Esophagus muscularis mucosa (tissue), 4 donors: Measurements from ENCODE around the gene OIP5. TPM values are rescaled to one million over a fixed set of nuclear protein-coding genes. Genes with fewer than 3 reads are reported as not detected.

Experiments
- DNase-seq: peaks from one replicate; pipeline ENCODE4 v3.0.0-alpha.2; 2017; ENCODE audit errors: extremely low spot score
- H3K27ac ChIP-seq, 4 donors: fragments of 200-600 bp; sonication (generic); replicated peaks in 1 of 4; 1 replicate in 3 of 4; 2 replicates in 1 of 4; pipeline ENCODE4 v1.5.1; 2016 to 2019; ENCODE audit warnings: mild to moderate bottlenecking in 1 of 4
- H3K27me3 ChIP-seq, 4 donors: fragments of 200-600 bp; sonication (generic); one replicate each; pipeline versions ENCODE4 v1.5.1 to v1.6.0; 2016 to 2019
- H3K36me3 ChIP-seq, 4 donors: fragments of 200-600 bp; sonication (generic); one replicate each; pipeline ENCODE4 v1.5.1; 2016 to 2019
- H3K4me1 ChIP-seq, 4 donors: fragments of 200-600 bp; sonication (generic); one replicate each; pipeline ENCODE4 v1.5.1; 2016 to 2019
- H3K4me3 ChIP-seq, 4 donors: fragments of 200-600 bp; sonication (generic); 1 replicate in 2 of 4; 2 replicates in 2 of 4; pipeline ENCODE4 v1.5.1; 2016 to 2019; ENCODE audit warnings: mild to moderate bottlenecking in 4 of 4, moderate library complexity in 1 of 4
- H3K9me3 ChIP-seq, 4 donors: fragments of 200-600 bp; sonication (generic); 1 replicate in 3 of 4; 2 replicates in 1 of 4; pipeline ENCODE4 v1.5.1; 2016 to 2019
- EP300 ChIP-seq: sonication (generic); formaldehyde crosslinking; IDR thresholded peaks from one replicate; pipeline ENCODE4 v1.6.1; 2017; ENCODE audit warnings: antibody characterized with exemption
- POLR2A ChIP-seq: fragments of 450-650 bp; IDR thresholded peaks from one replicate; pipeline ENCODE4 v1.6.1; 2017; ENCODE audit warnings: antibody characterized with exemption, moderate library complexity, mild to moderate bottlenecking, low read depth
- POLR2AphosphoS5 ChIP-seq, 2 donors: sonication (generic); formaldehyde crosslinking; IDR thresholded peaks; one replicate each; pipeline ENCODE4 v1.6.1; 2017; ENCODE audit warnings: antibody characterized with exemption in 2 of 2
- WGBS: methylation state at CpG from one replicate; pipeline ENCODE4 v1.1.5; 2018; 5-methylcytosine and 5-hydroxymethylcytosine counted together
- intact Hi-C: fragments of 100-400 bp; cut with DNase I; formaldehyde crosslinking; loops from one replicate; pipeline ENCODE4 v1.15.1; 2023
- total RNA-seq, 4 donors: library from RNA; depleted of rRNA; stranded (reverse); fragments of >200 nt; gene quantifications; one replicate each; pipeline versions ENCODE4 v1.1.0 to v1.2.1, GENCODE V29; 2016
- TF ChIP-seq, protein P1 (sequence below), 3 experiments: fragments of 200-600 bp in 2 of 3; fragments of 450-650 bp in 1 of 3; sonication (generic) in 2 of 3; IDR thresholded peaks; one replicate each; pipeline ENCODE4 v1.5.1; 2017 to 2019; ENCODE audit warnings: antibody characterized with exemption in 3 of 3, mild to moderate bottlenecking in 2 of 3, moderate library complexity in 1 of 3

OIP5 gene
- total RNA-seq, 4 donors from 2014 or later: 0.39 TPM; not detected in 3

DNA sequence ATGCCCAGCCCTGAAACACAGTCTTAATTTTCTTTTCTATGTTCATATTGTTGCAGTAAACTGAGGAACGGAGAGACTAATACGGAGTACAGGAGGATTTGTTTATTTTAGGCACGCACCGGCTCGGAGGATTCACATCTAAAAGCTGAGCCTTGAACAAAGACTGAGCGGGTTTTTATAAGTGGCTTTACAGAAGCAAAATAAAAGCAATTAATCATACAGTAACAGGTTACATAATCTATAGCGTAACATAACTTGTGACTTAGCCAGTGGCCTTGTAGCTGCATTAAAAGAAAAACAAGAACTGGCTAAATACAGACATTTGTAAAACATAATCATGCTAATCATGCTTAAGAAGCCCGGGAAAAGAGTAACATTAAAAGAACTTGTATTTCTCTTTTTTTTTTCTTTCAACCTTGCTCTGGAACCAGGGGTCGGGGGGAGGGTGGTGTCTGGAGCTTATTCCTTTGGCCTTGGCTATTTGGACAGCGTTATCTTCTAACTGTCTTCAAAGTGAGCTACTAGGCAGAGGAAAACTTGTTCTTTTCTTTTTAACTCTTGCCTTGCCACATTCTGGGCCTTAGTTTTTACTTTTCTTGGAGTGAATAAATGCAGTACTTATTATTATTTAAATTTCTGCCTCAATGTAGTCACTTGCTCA is 17.8 kb upstream of the OIP5 start:
- TF ChIP-seq, protein P1, sequence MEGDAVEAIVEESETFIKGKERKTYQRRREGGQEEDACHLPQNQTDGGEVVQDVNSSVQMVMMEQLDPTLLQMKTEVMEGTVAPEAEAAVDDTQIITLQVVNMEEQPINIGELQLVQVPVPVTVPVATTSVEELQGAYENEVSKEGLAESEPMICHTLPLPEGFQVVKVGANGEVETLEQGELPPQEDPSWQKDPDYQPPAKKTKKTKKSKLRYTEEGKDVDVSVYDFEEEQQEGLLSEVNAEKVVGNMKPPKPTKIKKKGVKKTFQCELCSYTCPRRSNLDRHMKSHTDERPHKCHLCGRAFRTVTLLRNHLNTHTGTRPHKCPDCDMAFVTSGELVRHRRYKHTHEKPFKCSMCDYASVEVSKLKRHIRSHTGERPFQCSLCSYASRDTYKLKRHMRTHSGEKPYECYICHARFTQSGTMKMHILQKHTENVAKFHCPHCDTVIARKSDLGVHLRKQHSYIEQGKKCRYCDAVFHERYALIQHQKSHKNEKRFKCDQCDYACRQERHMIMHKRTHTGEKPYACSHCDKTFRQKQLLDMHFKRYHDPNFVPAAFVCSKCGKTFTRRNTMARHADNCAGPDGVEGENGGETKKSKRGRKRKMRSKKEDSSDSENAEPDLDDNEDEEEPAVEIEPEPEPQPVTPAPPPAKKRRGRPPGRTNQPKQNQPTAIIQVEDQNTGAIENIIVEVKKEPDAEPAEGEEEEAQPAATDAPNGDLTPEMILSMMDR (IDR thresholded peaks at IDR 0.05): no peak
- no peak for TF ChIP-seq POLR2AphosphoS5 (IDR thresholded peaks at IDR 0.05)
- no peak for TF ChIP-seq EP300
- no peak for TF ChIP-seq POLR2A
- Histone ChIP-seq H3K9me3 (no peaks in the 10 kb centered on the region), H3K27ac (no peak overlapping the region), H3K4me3 (no peak overlapping the region), H3K36me3 (no peaks in the 10 kb centered on the region), H3K4me1 (peaks cover 0 to 8% (median 0%) of the 10 kb centered on the region in 4 donors), H3K27me3 (no peaks in the 10 kb centered on the region)
- DNase-seq: no peak
- intact Hi-C loops: no loop called here
- WGBS: 61% methylated on average over 10 of the region's 10 CpGs

GRCh38 chr15:41347236-41347635 is 14.8 kb upstream of the OIP5 start:
- intact Hi-C loops: no loop called here
- TF ChIP-seq POLR2AphosphoS5 (IDR thresholded peaks at IDR 0.05): no peak
- no peaks in the 10 kb centered on the region for H3K36me3 ChIP-seq
- WGBS: 77% methylated on average over 5 of the region's 5 CpGs
- no peak for DNase-seq
- H3K27me3 ChIP-seq: no peaks in the 10 kb centered on the region
- H3K9me3 ChIP-seq: no peaks in the 10 kb centered on the region
- peaks cover 0 to 8% (median 0%) of the 10 kb centered on the region in 4 donors for H3K4me1 ChIP-seq
- no peak overlapping the region for H3K4me3 ChIP-seq
- H3K27ac ChIP-seq: no peak overlapping the region

- H3K27me3 ChIP-seq: no peaks in the 10 kb centered on the region
- no peaks in the 10 kb centered on the region for H3K36me3 ChIP-seq
- no peaks in the 10 kb centered on the region for H3K4me1 ChIP-seq
- 67% methylated on average over 4 of the region's 4 CpGs for WGBS
- no peak overlapping the region for H3K27ac ChIP-seq
- no peak overlapping the region for H3K4me3 ChIP-seq
- no peaks in the 10 kb centered on the region for H3K9me3 ChIP-seq
- no peak for DNase-seq
- intact Hi-C loops: no loop called here
- TF ChIP-seq POLR2A (no peak), EP300 (no peak), POLR2AphosphoS5 (IDR thresholded peaks at IDR 0.05) (no peak)
- TF ChIP-seq, protein P1 (IDR thresholded peaks at IDR 0.05): no peak
Observed at GRCh38 chr15:41341519-41341918, 9.1 kb upstream of the OIP5 start.

GRCh38 chr15:41340189-41340695 is 7.9 kb upstream of the OIP5 start:
- H3K27me3 ChIP-seq: no peaks in the 10 kb centered on the region
- DNase-seq: no peak
- WGBS: 96% methylated on average over 5 of the region's 5 CpGs
- no peaks in the 10 kb centered on the region for H3K9me3 ChIP-seq
- no peak overlapping the region for H3K4me3 ChIP-seq
- intact Hi-C loops: no loop called here
- no peaks in the 10 kb centered on the region for H3K4me1 ChIP-seq
- H3K27ac ChIP-seq: no peak overlapping the region
- no peaks in the 10 kb centered on the region for H3K36me3 ChIP-seq
- TF ChIP-seq POLR2AphosphoS5 (IDR thresholded peaks at IDR 0.05) (no peak), POLR2A (no peak), EP300 (no peak)
- TF ChIP-seq, protein P1 (IDR thresholded peaks at IDR 0.05): no peak

DNA sequence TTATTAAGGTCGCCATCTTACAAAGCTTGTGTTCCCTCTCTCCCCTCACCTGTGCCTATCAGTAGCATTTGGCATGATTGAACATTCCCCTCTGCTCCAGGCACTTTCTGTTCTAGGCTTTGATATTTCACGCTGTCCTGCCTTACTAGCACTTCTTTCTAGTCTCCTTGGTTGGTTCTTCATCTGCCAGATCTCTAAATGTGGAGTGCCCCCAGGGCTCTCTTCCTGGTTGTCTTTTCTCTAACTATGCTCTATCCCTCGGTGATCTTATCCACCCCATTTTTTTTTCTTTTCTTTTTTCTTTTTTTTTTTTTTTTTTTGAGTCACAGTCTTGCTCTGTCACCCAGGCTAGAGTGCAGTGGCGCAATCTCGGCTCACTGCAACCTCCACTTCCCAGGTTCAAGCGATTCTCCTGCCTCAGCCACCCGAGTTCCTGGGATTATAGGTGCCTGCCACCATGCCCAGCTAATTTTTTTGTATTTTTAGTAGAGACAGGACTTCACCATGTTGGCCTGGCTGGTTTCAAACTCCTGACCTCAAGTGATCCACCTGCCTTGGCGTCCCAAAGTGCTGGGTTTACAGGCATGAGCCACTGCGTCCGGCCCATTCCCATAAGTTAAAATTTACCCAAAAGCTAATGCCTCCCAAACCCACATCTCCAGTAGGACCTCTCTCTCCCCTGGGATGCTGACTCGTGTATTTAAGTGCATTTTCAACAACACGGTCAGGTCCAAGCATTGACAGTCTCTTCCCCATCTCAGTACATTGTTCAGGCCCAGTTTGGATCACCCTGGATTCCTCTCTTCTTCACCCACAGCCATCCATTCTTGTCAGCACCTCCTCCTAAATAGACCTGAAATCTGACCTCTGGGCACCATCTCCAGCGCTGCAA is 5.5 kb upstream of the OIP5 start:
- no peak for DNase-seq
- H3K27me3 ChIP-seq: no peaks in the 10 kb centered on the region
- H3K9me3 ChIP-seq: no peaks in the 10 kb centered on the region
- TF ChIP-seq POLR2AphosphoS5 (IDR thresholded peaks at IDR 0.05) (no peak), POLR2A (no peak), EP300 (no peak)
- TF ChIP-seq, protein P1 (IDR thresholded peaks at IDR 0.05): no peak
- H3K4me1 ChIP-seq: peaks cover 6 to 10% (median 9%) of the 10 kb centered on the region in 4 donors
- 83% methylated on average over 13 of the region's 13 CpGs for WGBS
- no peak overlapping the region for H3K27ac ChIP-seq
- no peak overlapping the region for H3K4me3 ChIP-seq
- intact Hi-C loops: no loop called here
- H3K36me3 ChIP-seq: no peaks in the 10 kb centered on the region
